Stomach (tissue), 9 donors: ENCODE results near the gene PLEKHJ1. TPM values are rescaled to one million over a fixed set of nuclear protein-coding genes. Genes with fewer than 3 reads are reported as not detected.
A peak's percentile ranks its signal among the peaks of the same experiment; 100 is the strongest.

Experiments used
- DNase-seq, 2 donors: peaks; one replicate each; pipeline versions ENCODE4 v3.0.0 to v3.0.0-alpha.2; 2013 to 2019
- H3K27ac ChIP-seq, 5 donors: fragments of 200-600 bp in 4 of 5; sonication (generic) in 4 of 5; one replicate each; pipeline ENCODE4 v1.5.1; 2013 to 2019; ENCODE audit warnings: mild to moderate bottlenecking in 1 of 5, moderate library complexity in 1 of 5
- H3K27me3 ChIP-seq, 3 donors: fragments of 200-600 bp; sonication (generic); one replicate each; pipeline ENCODE4 v1.5.1; 2017 to 2019; ENCODE audit warnings: mixed run types in 1 of 3
- H3K36me3 ChIP-seq, 4 donors: fragments of 200-600 bp; sonication (generic); 1 replicate in 3 of 4; 2 replicates in 1 of 4; pipeline ENCODE4 v1.5.1; 2016 to 2019
- H3K4me1 ChIP-seq, 4 donors: fragments of 200-600 bp; sonication (generic); one replicate each; pipeline ENCODE4 v1.5.1; 2016 to 2019
- H3K4me3 ChIP-seq, 4 donors: fragments of 200-600 bp; sonication (generic) in 3 of 4; one replicate each; pipeline ENCODE4 v1.5.1; 2016 to 2019; ENCODE audit warnings: mild to moderate bottlenecking in 1 of 4
- H3K9me3 ChIP-seq, 4 donors: fragments of 200-600 bp; sonication (generic); one replicate each; pipeline ENCODE4 v1.5.1; 2016 to 2019
- EP300 ChIP-seq: sonication (generic); formaldehyde crosslinking; IDR thresholded peaks from one replicate; pipeline ENCODE4 v1.6.1; 2017; ENCODE audit warnings: antibody characterized with exemption
- POLR2A ChIP-seq, 4 donors: fragments of 450-650 bp; IDR thresholded peaks; one replicate each; pipeline ENCODE4 v1.6.1; 2016; ENCODE audit warnings: antibody characterized with exemption in 4 of 4, control low read depth in 2 of 4, mild to moderate bottlenecking in 1 of 4, moderate library complexity in 1 of 4
- POLR2AphosphoS5 ChIP-seq, 3 donors: sonication (generic); formaldehyde crosslinking; IDR thresholded peaks; one replicate each; pipeline ENCODE4 v1.6.1; 2016; ENCODE audit warnings: antibody characterized with exemption in 3 of 3
- WGBS, 5 donors: extraction: QIAGEN DNeasy Blood & Tissue Kit in 3 of 5; methylation state at CpG; one replicate each; pipeline versions ENCODE4 v1.1.5 to v1.1.7; 2013 to 2018; 5-methylcytosine and 5-hydroxymethylcytosine counted together
- intact Hi-C: fragments of 100-400 bp; cut with DNase I; formaldehyde crosslinking; loops from one replicate; pipeline ENCODE4 v1.15.1; 2023; ENCODE audit warnings: low total_unique reads
- polyA plus RNA-seq, 3 donors: library from polyadenylated mRNA; stranded (reverse); fragments of 200-250 nt; gene quantifications; one replicate each; pipeline ENCODE4 v1.2.3, GENCODE V29; 2013
- total RNA-seq, 5 donors: library from RNA; depleted of rRNA; stranded (reverse); fragments of >200 nt; gene quantifications; one replicate each; pipeline versions ENCODE4 v1.1.0 to v1.2.3, GENCODE V29; 2014 to 2016
- TF ChIP-seq, protein P1 (sequence below), 7 experiments: fragments of 450-650 bp in 4 of 7; fragments of 200-600 bp in 3 of 7; sonication (generic) in 3 of 7; IDR thresholded peaks; one replicate each; pipeline ENCODE4 v1.5.1; 2016 to 2019; ENCODE audit warnings: antibody characterized with exemption in 7 of 7, control low read depth in 2 of 7, mild to moderate bottlenecking in 1 of 7
- donor health status: healthy with polysubstance abuse.
- donor health status: Bipolar disorder and iron deficiency.
- donor health status: healthy.

The PLEKHJ1 gene
- total and polyA plus RNA-seq, 8 donors = 22.2 to 459 (median 111) TPM

DNA sequence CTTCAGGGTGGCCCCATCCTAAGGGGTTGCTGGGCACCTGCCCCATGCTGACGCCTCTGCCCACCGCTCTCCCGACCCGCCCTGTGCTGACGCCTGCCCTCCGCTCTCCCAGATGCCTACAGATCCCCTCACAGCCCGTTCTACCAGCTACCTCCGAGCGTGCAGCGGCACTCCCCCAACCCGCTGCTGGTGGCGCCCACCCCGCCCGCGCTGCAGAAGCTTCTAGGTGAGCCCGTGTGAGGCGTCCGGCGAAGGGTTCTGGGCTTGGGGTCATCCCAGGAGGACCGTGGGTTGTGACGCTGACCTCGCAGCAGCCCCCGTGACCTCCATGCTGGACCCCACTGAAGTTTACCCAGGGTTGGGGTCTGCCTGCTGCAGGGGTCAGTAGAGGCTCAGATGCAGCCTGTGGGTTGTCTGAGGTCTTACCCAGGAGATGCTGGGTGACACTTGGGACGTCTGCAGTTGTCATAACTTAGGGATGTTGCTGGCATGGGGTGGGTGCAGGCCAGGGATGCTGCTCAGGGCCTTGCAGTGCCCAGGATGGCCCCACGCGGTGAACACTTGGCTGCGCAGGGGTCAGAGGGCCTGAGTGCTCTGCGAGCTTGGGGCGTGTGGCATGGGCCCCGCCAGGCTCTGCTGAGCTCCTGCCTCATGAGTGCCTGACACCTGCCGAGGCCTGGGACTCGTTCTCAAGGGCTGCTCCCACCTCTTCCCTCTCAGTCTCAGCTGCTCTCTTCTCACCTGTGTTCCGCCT is 25.0 kb downstream of the PLEKHJ1 start:
- no peak overlapping the region for H3K4me3 ChIP-seq
- no peaks in the 10 kb centered on the region for H3K27me3 ChIP-seq
- DNase-seq = no peak
- no peaks in the 10 kb centered on the region for H3K9me3 ChIP-seq
- H3K36me3 ChIP-seq = peaks cover 68 to 100% (median 100%) of the 10 kb centered on the region in 4 donors
- H3K27ac ChIP-seq = peak overlapping the region; percentile 71 to 85 (median 81)
- intact Hi-C loops = no loop called here
- peaks cover 4 to 38% (median 12%) of the 10 kb centered on the region in 4 donors for H3K4me1 ChIP-seq
- 93 to 96% (median 95%) methylated on average over 20 to 33 of the region's 33 CpGs for WGBS, 5 donors
- TF ChIP-seq, protein P1, sequence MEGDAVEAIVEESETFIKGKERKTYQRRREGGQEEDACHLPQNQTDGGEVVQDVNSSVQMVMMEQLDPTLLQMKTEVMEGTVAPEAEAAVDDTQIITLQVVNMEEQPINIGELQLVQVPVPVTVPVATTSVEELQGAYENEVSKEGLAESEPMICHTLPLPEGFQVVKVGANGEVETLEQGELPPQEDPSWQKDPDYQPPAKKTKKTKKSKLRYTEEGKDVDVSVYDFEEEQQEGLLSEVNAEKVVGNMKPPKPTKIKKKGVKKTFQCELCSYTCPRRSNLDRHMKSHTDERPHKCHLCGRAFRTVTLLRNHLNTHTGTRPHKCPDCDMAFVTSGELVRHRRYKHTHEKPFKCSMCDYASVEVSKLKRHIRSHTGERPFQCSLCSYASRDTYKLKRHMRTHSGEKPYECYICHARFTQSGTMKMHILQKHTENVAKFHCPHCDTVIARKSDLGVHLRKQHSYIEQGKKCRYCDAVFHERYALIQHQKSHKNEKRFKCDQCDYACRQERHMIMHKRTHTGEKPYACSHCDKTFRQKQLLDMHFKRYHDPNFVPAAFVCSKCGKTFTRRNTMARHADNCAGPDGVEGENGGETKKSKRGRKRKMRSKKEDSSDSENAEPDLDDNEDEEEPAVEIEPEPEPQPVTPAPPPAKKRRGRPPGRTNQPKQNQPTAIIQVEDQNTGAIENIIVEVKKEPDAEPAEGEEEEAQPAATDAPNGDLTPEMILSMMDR (IDR thresholded peaks at IDR 0.05) = no peak
- TF ChIP-seq POLR2A (IDR thresholded peaks at IDR 0.05) = no peak
- no peak for TF ChIP-seq EP300
- TF ChIP-seq POLR2AphosphoS5 (IDR thresholded peaks at IDR 0.05) = no peak

DNA sequence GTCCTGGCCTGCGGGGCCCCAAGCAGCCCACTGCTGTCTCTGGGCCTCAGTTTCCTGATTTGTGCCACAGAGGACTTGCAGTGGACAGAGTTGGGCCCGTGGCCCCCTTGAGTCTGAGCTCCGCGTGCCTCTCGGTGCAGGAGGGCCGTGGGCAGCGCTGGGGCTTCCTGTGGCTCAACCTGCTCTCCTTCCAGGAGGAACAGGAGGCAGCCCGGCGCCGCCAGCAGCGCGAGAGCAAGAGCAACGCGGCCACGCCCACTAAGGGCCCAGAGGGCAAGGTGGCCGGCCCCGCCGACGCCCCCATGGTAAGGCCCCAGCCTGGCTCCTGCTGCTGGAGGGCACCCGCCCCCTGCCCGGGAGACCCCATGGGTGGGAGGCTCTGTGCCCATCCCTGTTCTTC is 25.9 kb downstream of the PLEKHJ1 start:
- WGBS, 5 donors = 78 to 90% (median 86%) methylated on average over 12 to 21 of the region's 21 CpGs
- Histone ChIP-seq H3K9me3 (no peaks in the 10 kb centered on the region), H3K4me1 (peaks cover 4 to 38% (median 12%) of the 10 kb centered on the region in 4 donors), H3K4me3 (no peak overlapping the region), H3K27ac (peak overlapping the region in 1 of 5 donors; percentile 0), H3K27me3 (no peaks in the 10 kb centered on the region), H3K36me3 (peaks cover 61 to 99% (median 97%) of the 10 kb centered on the region in 4 donors)
- TF ChIP-seq POLR2A (IDR thresholded peaks at IDR 0.05) = no peak
- TF ChIP-seq EP300 = no peak
- TF ChIP-seq POLR2AphosphoS5 (IDR thresholded peaks at IDR 0.05) = no peak
- TF ChIP-seq, protein P1 (IDR thresholded peaks at IDR 0.05) = no peak
- intact Hi-C loops = no loop called here
- DNase-seq = no peak

DNA sequence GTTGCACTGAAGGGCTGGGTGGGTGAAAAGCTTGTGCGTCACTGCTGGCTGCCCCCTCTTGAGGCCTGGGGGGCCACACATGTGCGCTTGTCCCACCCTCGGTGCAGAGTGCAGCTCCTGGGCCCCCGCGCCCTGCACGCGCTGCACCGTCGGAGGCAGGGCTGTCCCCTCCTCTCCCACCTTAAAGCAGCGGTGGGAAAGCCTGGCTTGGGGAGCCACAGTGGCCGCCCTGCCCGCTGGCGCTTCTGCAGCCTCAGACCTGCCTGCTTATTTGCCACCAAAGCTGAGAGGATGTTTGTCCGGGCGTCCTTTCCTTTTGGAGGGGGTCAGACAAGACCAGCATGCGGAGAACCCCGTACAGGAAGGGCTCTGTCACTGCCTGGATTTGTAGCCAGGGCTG is 26.7 kb downstream of the PLEKHJ1 start:
- peak overlapping the region in 1 of 5 donors; percentile 0 for H3K27ac ChIP-seq
- intact Hi-C loops = no loop called here
- H3K36me3 ChIP-seq = peaks cover 54 to 98% (median 91%) of the 10 kb centered on the region in 4 donors
- no peak for DNase-seq
- H3K4me3 ChIP-seq = no peak overlapping the region
- no peaks in the 10 kb centered on the region for H3K9me3 ChIP-seq
- H3K4me1 ChIP-seq = peaks cover 5 to 46% (median 16%) of the 10 kb centered on the region in 4 donors
- H3K27me3 ChIP-seq = no peaks in the 10 kb centered on the region
- no peak for TF ChIP-seq POLR2A (IDR thresholded peaks at IDR 0.05)
- TF ChIP-seq POLR2AphosphoS5 (IDR thresholded peaks at IDR 0.05) = no peak
- TF ChIP-seq EP300 = no peak
- WGBS, 5 donors = 88 to 93% (median 91%) methylated on average over 15 to 17 of the region's 17 CpGs

DNA sequence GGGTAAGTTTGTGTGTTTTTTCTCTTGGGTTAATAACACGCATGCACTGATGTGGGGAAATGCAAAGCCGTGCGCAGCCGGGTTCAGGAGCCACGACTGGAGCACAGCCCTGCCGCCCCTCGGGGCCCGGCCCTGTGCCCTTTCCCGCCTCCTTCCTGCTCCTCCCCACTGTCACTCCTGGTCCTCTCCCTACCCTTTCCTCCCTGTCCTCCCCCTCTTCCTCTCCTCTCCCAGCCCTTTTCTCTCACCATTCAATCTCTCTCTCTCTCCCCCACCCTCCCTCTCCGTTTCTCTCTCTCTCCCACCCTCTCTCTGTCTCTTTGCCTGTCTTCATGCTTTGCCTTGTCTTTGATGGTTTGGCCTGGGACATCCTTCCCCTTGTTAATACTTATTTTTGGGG is 27.2 kb downstream of the PLEKHJ1 start:
- H3K9me3 ChIP-seq = no peaks in the 10 kb centered on the region
- no peak for DNase-seq
- peak overlapping the region in 1 of 5 donors; percentile 54 for H3K27ac ChIP-seq
- H3K4me1 ChIP-seq = peaks cover 10 to 50% (median 18%) of the 10 kb centered on the region in 4 donors
- no peaks in the 10 kb centered on the region for H3K27me3 ChIP-seq
- H3K36me3 ChIP-seq = peaks cover 54 to 98% (median 91%) of the 10 kb centered on the region in 4 donors
- 77 to 83% (median 78%) methylated on average over 10 of the region's 10 CpGs for WGBS, 5 donors
- intact Hi-C loops = no loop called here
- TF ChIP-seq EP300 (no peak), POLR2A (IDR thresholded peaks at IDR 0.05) (no peak), POLR2AphosphoS5 (IDR thresholded peaks at IDR 0.05) (no peak)
- TF ChIP-seq, protein P1 (IDR thresholded peaks at IDR 0.05) = no peak
- H3K4me3 ChIP-seq = no peak overlapping the region
